Esophagus muscularis mucosa (tissue), 4 donors: ENCODE measurements around the gene GPX6. TPM values are rescaled to one million over a fixed set of nuclear protein-coding genes. Genes with fewer than 3 reads are reported as not detected.

Experiments used
- DNase-seq: peaks from one replicate; pipeline ENCODE4 v3.0.0-alpha.2; 2017; ENCODE audit errors: extremely low spot score
- H3K27ac ChIP-seq, 4 donors: fragments of 200-600 bp; sonication (generic); replicated peaks in 1 of 4; 1 replicate in 3 of 4; 2 replicates in 1 of 4; pipeline ENCODE4 v1.5.1; 2016 to 2019; ENCODE audit warnings: mild to moderate bottlenecking in 1 of 4
- H3K27me3 ChIP-seq, 4 donors: fragments of 200-600 bp; sonication (generic); one replicate each; pipeline versions ENCODE4 v1.5.1 to v1.6.0; 2016 to 2019
- H3K36me3 ChIP-seq, 4 donors: fragments of 200-600 bp; sonication (generic); one replicate each; pipeline ENCODE4 v1.5.1; 2016 to 2019
- H3K4me1 ChIP-seq, 4 donors: fragments of 200-600 bp; sonication (generic); one replicate each; pipeline ENCODE4 v1.5.1; 2016 to 2019
- H3K4me3 ChIP-seq, 4 donors: fragments of 200-600 bp; sonication (generic); 1 replicate in 2 of 4; 2 replicates in 2 of 4; pipeline ENCODE4 v1.5.1; 2016 to 2019; ENCODE audit warnings: mild to moderate bottlenecking in 4 of 4, moderate library complexity in 1 of 4
- H3K9me3 ChIP-seq, 4 donors: fragments of 200-600 bp; sonication (generic); 1 replicate in 3 of 4; 2 replicates in 1 of 4; pipeline ENCODE4 v1.5.1; 2016 to 2019
- EP300 ChIP-seq: sonication (generic); formaldehyde crosslinking; IDR thresholded peaks from one replicate; pipeline ENCODE4 v1.6.1; 2017; ENCODE audit warnings: antibody characterized with exemption
- POLR2A ChIP-seq: fragments of 450-650 bp; IDR thresholded peaks from one replicate; pipeline ENCODE4 v1.6.1; 2017; ENCODE audit warnings: antibody characterized with exemption, moderate library complexity, mild to moderate bottlenecking, low read depth
- POLR2AphosphoS5 ChIP-seq, 2 donors: sonication (generic); formaldehyde crosslinking; IDR thresholded peaks; one replicate each; pipeline ENCODE4 v1.6.1; 2017; ENCODE audit warnings: antibody characterized with exemption in 2 of 2
- WGBS: methylation state at CpG from one replicate; pipeline ENCODE4 v1.1.5; 2018; 5-methylcytosine and 5-hydroxymethylcytosine counted together
- intact Hi-C: fragments of 100-400 bp; cut with DNase I; formaldehyde crosslinking; loops from one replicate; pipeline ENCODE4 v1.15.1; 2023
- total RNA-seq, 4 donors: library from RNA; depleted of rRNA; stranded (reverse); fragments of >200 nt; gene quantifications; one replicate each; pipeline versions ENCODE4 v1.1.0 to v1.2.1, GENCODE V29; 2016
- TF ChIP-seq, protein P1 (sequence below), 3 experiments: fragments of 200-600 bp in 2 of 3; fragments of 450-650 bp in 1 of 3; sonication (generic) in 2 of 3; IDR thresholded peaks; one replicate each; pipeline ENCODE4 v1.5.1; 2017 to 2019; ENCODE audit warnings: antibody characterized with exemption in 3 of 3, mild to moderate bottlenecking in 2 of 3, moderate library complexity in 1 of 3

Gene GPX6
- total RNA-seq, 4 donors from 2014 or later: not detected

DNA sequence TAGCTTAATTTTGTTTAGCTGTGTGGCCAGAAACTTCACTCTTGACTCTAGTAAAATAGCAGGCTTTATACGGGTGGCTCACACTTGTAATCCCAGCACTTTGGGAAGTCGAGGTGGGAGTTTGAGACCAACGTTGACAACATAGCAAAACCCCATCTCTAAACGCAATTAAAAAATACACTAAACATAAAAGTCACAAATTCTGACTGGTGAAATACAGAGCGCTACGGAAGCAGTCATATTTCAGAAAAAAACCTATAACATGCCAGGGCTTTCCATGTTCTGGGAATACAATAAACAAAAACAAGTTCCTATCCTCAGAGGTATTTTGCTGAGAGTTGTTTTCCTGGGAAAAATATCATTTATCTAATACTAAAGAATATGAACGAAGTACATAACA lies 47.5 kb downstream of the GPX6 start:
- intact Hi-C loops: no loop called here
- no peaks in the 10 kb centered on the region for H3K36me3 ChIP-seq
- no peak for DNase-seq
- WGBS: 86% methylated on average over 7 of the region's 7 CpGs
- TF ChIP-seq, protein P1, sequence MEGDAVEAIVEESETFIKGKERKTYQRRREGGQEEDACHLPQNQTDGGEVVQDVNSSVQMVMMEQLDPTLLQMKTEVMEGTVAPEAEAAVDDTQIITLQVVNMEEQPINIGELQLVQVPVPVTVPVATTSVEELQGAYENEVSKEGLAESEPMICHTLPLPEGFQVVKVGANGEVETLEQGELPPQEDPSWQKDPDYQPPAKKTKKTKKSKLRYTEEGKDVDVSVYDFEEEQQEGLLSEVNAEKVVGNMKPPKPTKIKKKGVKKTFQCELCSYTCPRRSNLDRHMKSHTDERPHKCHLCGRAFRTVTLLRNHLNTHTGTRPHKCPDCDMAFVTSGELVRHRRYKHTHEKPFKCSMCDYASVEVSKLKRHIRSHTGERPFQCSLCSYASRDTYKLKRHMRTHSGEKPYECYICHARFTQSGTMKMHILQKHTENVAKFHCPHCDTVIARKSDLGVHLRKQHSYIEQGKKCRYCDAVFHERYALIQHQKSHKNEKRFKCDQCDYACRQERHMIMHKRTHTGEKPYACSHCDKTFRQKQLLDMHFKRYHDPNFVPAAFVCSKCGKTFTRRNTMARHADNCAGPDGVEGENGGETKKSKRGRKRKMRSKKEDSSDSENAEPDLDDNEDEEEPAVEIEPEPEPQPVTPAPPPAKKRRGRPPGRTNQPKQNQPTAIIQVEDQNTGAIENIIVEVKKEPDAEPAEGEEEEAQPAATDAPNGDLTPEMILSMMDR (IDR thresholded peaks at IDR 0.05): no peak
- TF ChIP-seq POLR2A (no peak), EP300 (no peak), POLR2AphosphoS5 (IDR thresholded peaks at IDR 0.05) (no peak)
- H3K9me3 ChIP-seq: peaks cover 0 to 7% (median 0%) of the 10 kb centered on the region in 4 donors
- peaks cover 0 to 30% (median 2%) of the 10 kb centered on the region in 4 donors for H3K27me3 ChIP-seq
- H3K27ac ChIP-seq: no peak overlapping the region
- H3K4me3 ChIP-seq: no peak overlapping the region
- H3K4me1 ChIP-seq: no peaks in the 10 kb centered on the region

DNA sequence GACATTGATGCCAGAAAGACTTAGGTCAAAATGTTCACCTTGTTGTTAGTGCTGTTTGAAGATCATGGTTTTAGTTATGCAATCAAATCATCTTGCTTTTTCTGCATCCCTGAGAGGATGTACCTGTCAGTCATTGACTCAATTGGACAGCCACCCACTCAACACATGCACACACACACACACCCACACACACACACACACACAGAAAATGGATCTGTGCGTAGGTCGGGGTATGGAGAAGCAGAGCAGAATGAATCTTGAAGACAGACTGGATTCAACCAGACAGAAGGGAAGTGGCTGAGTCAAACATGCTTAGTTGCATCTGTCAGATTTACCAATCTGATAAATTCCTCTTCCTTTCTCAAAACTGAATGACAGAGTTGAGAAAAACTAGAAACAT lies 53.2 kb downstream of the GPX6 start:
- Histone ChIP-seq H3K4me1 (no peaks in the 10 kb centered on the region), H3K4me3 (no peak overlapping the region), H3K27ac (no peak overlapping the region), H3K9me3 (no peaks in the 10 kb centered on the region), H3K36me3 (no peaks in the 10 kb centered on the region), H3K27me3 (peaks cover 0 to 31% (median 2%) of the 10 kb centered on the region in 4 donors)
- DNase-seq: no peak
- 65% methylated on average over 2 of the region's 2 CpGs for WGBS
- TF ChIP-seq POLR2AphosphoS5 (IDR thresholded peaks at IDR 0.05) (no peak), POLR2A (no peak), EP300 (no peak)
- TF ChIP-seq, protein P1 (IDR thresholded peaks at IDR 0.05): no peak
- intact Hi-C loops: no loop called here

DNA sequence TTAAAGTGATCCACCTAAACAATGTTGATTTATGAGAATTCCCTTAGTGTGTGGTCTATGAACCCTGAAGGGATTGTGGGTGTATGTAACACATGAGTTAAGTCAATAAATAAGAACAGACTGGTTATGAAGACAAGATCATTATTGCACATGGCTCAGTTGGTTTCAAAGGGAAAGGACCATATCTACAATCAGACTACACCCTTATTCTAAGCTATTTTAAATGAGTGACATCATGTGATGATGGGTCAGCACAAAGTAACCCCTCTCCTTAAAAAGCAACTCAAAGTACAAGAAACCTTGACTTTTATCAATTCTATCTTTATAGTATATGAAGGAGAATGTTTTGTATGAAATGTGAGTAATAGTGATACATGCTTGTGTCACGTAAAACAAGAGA lies 57.0 kb downstream of the GPX6 start:
- H3K36me3 ChIP-seq: no peaks in the 10 kb centered on the region
- no peak for DNase-seq
- peaks cover 0 to 46% (median 6%) of the 10 kb centered on the region in 4 donors for H3K27me3 ChIP-seq
- no peak overlapping the region for H3K27ac ChIP-seq
- H3K4me1 ChIP-seq: no peaks in the 10 kb centered on the region
- 44% methylated on average over 1 of the region's 1 CpG for WGBS
- H3K4me3 ChIP-seq: no peak overlapping the region
- intact Hi-C loops: no loop called here
- TF ChIP-seq POLR2AphosphoS5 (IDR thresholded peaks at IDR 0.05) (no peak), EP300 (no peak), POLR2A (no peak)
- TF ChIP-seq, protein P1 (IDR thresholded peaks at IDR 0.05): no peak
- no peaks in the 10 kb centered on the region for H3K9me3 ChIP-seq

Other genes starting within 250 kb of the GPX6 start
- 10 to 100 TPM; 15.1 to 28.2 (median 24.1) TPM for gene ZSCAN26, start 248.7 kb downstream of the GPX6 start, total RNA-seq
- gene PGBD1, start 234.2 kb downstream of the GPX6 start, total RNA-seq: 1 to 10 TPM; 5.8 to 8.7 (median 7.1) TPM
- 10 to 100 TPM; 13.1 to 39.1 (median 24.1) TPM for gene ZSCAN31, start 179.6 kb downstream of the GPX6 start, total RNA-seq
- gene ZKSCAN3, start 165.8 kb downstream of the GPX6 start, total RNA-seq: 10 to 100 TPM in 1 of 4 donors, 1 to 10 TPM in 3; 2.8 to 10.4 (median 6.4) TPM
- gene ZSCAN12, start 116.0 kb downstream of the GPX6 start, total RNA-seq: 1 to 10 TPM; 4.0 to 5.7 (median 4.6) TPM
- 1 to 10 TPM; 1.0 to 2.9 (median 2.1) TPM for gene ZSCAN23, start 72.3 kb downstream of the GPX6 start, total RNA-seq
- gene GPX5, start 10.1 kb upstream of the GPX6 start, total RNA-seq: not detected